Brain microvascular endothelial cell (primary cell): Measurements from ENCODE around the gene KCNT1.

ENCODE experiments used
- DNase-seq: peaks from one replicate; pipeline ENCODE4 v3.0.0-alpha.2; 2020
- H3K27ac ChIP-seq: fragments of 250-450 bp; sonication (Bioruptor Pico); 2 replicates; pipeline ENCODE4 v1.5.1; 2020; ENCODE audit warnings: mild to moderate bottlenecking, moderate library complexity
- H3K27me3 ChIP-seq: fragments of 250-450 bp; sonication (Bioruptor Pico); replicated peaks from 2 replicates; pipeline ENCODE4 v1.5.1; 2020; ENCODE audit warnings: mild to moderate bottlenecking
- H3K36me3 ChIP-seq: fragments of 250-450 bp; sonication (Bioruptor Pico); replicated peaks from 2 replicates; pipeline ENCODE4 v1.5.1; 2020; ENCODE audit warnings: mild to moderate bottlenecking
- H3K4me3 ChIP-seq: 2 replicates; pipeline ENCODE4 v1.5.1; 2011; ENCODE audit warnings: low read depth, mild to moderate bottlenecking, control low read depth, low read length, moderate library complexity
- CTCF ChIP-seq: IDR thresholded peaks from 2 replicates; pipeline ENCODE4 v1.5.1; 2011; ENCODE audit warnings: low read depth, mild to moderate bottlenecking, moderate library complexity, low read length, control low read depth, inconsistent platforms; ENCODE audit errors: missing control alignments
- in situ Hi-C: cut with HindIII; loops from 2 replicates; pipeline ENCODE4 v1.10.0; 2017; ENCODE audit warnings: low sequenced_read_pairs, low pct_ligation_motif_present

Gene KCNT1

DNA sequence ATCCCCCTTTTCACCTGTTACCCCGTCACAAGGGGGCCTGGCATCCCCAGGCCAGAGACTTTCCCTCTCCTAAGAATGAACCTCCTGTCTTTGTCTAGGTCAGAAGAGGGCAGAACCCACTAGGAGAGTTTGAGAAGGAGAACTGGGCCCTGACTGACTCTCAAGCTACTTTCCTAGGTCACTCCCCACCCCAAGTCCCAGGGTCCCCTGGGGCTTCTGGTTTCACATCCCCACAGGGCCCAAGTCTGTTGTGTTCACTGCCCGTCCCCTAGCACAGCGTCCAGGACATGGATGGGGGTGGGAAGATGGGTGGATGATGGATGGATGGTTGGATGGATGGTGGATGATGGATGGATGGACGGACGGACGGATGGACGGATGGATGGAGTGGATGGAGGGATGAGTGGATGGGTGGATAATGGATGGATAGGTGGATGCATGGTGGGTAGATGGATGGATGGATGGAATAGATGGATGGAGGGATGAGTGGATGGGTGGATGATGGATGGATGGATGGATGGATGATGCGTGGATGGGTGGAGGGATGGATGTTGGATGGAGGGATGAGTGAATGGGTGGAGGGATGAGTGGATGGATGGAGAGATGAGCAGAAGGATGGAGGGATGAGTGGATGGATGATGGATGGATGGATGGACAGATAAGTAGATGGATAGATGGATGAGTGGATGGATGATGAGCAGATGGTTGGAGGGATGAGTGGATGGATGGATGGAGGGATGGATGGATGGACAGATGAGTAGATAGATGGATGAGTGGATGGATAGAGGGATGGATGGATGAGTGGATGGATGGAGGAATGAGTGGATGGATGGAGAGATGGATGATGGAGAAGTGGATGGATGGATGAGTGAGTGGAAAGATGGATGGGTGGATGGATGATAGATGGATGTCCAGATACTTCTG, 50.6 kb downstream of the KCNT1 start:
- no peak overlapping the region for H3K27ac ChIP-seq
- TF ChIP-seq CTCF, result no peak
- in situ Hi-C loops, result no loop called here
- H3K4me3 ChIP-seq, result no peak overlapping the region
- no peaks in the 10 kb centered on the region for H3K36me3 ChIP-seq
- no peaks in the 10 kb centered on the region for H3K27me3 ChIP-seq
- DNase-seq, result no peak

DNA sequence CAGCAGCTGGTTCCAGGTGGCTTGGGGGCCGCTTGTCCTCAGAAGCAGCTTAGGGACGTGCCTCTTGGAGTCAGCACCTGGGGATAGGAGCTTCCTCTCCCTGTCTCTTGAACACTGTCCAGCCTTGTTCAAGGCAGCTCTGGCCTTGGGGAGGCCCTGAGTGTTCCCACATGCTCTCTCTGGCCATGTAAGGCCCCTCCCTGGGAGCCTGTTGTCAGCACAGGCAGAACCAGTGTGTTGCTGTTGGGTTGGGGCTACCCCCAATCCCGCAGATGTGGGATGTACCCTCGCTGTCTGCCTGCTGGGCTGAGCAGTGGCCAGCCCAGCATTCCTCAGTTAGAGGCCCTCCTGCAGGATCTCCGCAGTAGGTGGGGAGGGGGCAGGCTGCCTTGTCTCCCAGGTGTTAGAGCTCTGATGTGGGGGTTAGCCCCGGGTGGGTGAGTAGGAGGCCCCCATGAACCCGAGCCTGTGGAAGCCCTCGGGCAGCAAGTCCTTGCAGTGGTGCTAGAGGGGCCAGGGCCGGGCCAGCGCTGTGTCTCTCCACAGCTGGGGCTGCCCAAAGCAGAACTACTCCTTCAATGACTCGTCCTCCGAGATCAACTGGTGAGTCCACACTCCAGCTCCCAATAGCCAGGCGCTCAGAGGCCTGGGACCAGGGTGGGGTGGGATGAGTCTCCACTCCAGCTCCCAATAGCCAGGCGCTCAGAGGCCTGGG, 51.6 kb downstream of the KCNT1 start:
- Histone ChIP-seq H3K4me3 (no peak overlapping the region), H3K27me3 (no peaks in the 10 kb centered on the region), H3K36me3 (no peaks in the 10 kb centered on the region), H3K27ac (no peak overlapping the region)
- no peak for DNase-seq
- no peak for TF ChIP-seq CTCF
- in situ Hi-C loops, result no loop called here

DNA sequence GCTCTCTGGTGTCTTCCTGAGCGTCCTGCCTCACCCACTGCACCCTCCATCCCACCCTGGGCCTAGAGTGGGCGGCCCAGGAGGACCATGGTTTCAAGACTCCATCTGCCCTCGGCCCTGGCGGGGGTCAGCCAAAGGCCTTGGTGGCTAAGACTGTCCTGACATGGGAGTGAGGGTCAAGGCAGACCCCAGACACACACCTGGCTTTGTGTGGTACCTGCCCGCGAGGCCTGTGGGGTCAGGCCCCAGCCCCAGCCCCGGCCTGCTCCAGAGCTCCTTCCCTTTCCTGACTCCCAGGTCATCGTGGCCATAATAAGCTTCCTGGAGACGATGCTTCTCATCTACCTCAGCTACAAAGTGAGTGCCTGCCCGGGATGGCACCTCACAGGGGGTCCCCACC, 54.6 kb downstream of the KCNT1 start:
- no peak for DNase-seq
- Histone ChIP-seq H3K27ac (no peak overlapping the region), H3K27me3 (no peaks in the 10 kb centered on the region), H3K36me3 (no peaks in the 10 kb centered on the region), H3K4me3 (no peak overlapping the region)
- in situ Hi-C loops, result no loop called here
- no peak for TF ChIP-seq CTCF

GRCh38 chr9:135757356-135757755, 55.4 kb downstream of the KCNT1 start:
- no peak for DNase-seq
- Histone ChIP-seq H3K27me3 (no peaks in the 10 kb centered on the region), H3K36me3 (no peaks in the 10 kb centered on the region), H3K27ac (no peak overlapping the region), H3K4me3 (no peak overlapping the region)
- TF ChIP-seq CTCF, result no peak
- in situ Hi-C loops, result no loop called here

DNA sequence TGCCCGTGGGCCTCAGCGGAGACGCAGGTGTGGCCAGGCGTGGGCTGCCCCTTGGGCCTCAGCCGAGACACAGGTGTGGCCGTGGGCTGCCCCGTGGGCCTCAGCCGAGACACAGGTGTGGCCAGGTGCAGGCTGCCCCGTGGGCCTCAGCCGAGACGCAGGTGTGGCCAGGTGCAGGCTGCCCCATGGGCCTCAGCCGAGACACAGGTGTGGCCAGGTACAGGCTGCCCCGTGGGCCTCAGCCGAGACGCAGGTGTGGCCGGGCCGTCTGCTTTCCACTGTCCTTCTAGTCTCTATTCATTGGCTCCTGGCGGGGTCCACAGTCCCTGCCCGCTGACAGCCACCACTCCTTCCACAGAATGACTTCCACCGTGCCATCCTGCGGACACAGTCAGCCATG, 56.1 kb downstream of the KCNT1 start:
- Histone ChIP-seq H3K27me3 (no peaks in the 10 kb centered on the region), H3K36me3 (no peaks in the 10 kb centered on the region), H3K4me3 (no peak overlapping the region), H3K27ac (no peak overlapping the region)
- in situ Hi-C loops, result no loop called here
- TF ChIP-seq CTCF, result no peak
- no peak for DNase-seq
